Measurements from ENCODE around the gene NEK11.

- no peak for TF ChIP-seq ZNF165 (CRISPR knock-in tag; IDR thresholded peaks at IDR 0.05; ENCODE audit: borderline replicate concordance)
- no peak for TF ChIP-seq PHF8 (IDR thresholded peaks at IDR 0.05; ENCODE audit: borderline replicate concordance, low read length)
- no peak for TF ChIP-seq NR2C1 (IDR thresholded peaks at IDR 0.05)
- TF ChIP-seq NR2C1 (tag; IDR thresholded peaks at IDR 0.05) = no peak
- TF ChIP-seq MEIS2 (IDR thresholded peaks at IDR 0.05; ENCODE audit: partially characterized antibody) = no peak
- TF ChIP-seq NFATC3 (IDR thresholded peaks at IDR 0.05) = no peak
- peak; percentile 49; the same call in 1 of the 2 replicates for TF ChIP-seq SPI1 (IDR thresholded peaks at IDR 0.05; ENCODE audit: borderline replicate concordance, low read depth, low read length)
- TF ChIP-seq, protein P1, sequence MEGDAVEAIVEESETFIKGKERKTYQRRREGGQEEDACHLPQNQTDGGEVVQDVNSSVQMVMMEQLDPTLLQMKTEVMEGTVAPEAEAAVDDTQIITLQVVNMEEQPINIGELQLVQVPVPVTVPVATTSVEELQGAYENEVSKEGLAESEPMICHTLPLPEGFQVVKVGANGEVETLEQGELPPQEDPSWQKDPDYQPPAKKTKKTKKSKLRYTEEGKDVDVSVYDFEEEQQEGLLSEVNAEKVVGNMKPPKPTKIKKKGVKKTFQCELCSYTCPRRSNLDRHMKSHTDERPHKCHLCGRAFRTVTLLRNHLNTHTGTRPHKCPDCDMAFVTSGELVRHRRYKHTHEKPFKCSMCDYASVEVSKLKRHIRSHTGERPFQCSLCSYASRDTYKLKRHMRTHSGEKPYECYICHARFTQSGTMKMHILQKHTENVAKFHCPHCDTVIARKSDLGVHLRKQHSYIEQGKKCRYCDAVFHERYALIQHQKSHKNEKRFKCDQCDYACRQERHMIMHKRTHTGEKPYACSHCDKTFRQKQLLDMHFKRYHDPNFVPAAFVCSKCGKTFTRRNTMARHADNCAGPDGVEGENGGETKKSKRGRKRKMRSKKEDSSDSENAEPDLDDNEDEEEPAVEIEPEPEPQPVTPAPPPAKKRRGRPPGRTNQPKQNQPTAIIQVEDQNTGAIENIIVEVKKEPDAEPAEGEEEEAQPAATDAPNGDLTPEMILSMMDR (IDR thresholded peaks at IDR 0.05 in 2 of 3, conservative IDR thresholded peaks at IDR 0.05 in 1 of 3; ENCODE audit: insufficient read depth in 2 of 3, low read depth in 1 of 3, low read length in 3 of 3) = no peak
- no peak for TF ChIP-seq TCF7 (IDR thresholded peaks at IDR 0.05; ENCODE audit: borderline replicate concordance)
- TF ChIP-seq ELF4 (CRISPR knock-in tag; IDR thresholded peaks at IDR 0.05) = no peak
Measured at GRCh38 chr3:131386429-131387165, 359.9 kb downstream of the NEK11 start.
